GM20000 (cell line): ENCODE data around the gene C22orf15.

Experiments used
- DNase-seq: peaks from one replicate; pipeline ENCODE4 v3.0.0; 2012; ENCODE audit warnings: low spot score
- TF ChIP-seq, protein P1 (sequence below): IDR thresholded peaks from 2 replicates; pipeline ENCODE4 v1.5.1; 2012; ENCODE audit warnings: mild to moderate bottlenecking, control low read depth; ENCODE audit errors: extremely low read depth, missing control alignments

The C22orf15 gene

DNA sequence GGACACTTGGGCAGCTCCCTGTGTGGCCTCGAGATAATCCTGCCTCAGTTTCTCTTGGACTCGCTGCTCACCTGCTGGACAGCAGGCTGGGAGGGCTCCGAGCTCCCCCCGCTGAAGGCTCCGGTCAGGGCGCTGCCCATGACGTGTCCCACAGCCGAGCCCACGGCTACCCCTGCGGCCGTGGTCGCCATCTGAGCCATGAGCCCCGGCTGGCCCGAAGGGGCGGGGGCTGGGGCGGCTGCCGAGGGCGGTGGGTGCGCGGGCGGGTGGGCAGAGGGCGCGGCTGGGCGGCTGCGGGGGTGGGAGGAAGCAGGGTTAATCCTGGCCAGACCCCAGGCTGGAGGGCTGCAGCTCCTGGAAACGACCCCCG, 4.5 kb downstream of the C22orf15 start:
- no peak for DNase-seq

GRCh38 chr22:23767673-23768548, 5.1 kb downstream of the C22orf15 start, which contains the start of gene CHCHD10:
TSS of gene CHCHD10 (minus strand) at chr22:23767972. CDS start at chr22:23767874, 98 bp downstream.
- peak; percentile 92 for DNase-seq
- TF ChIP-seq, protein P1, sequence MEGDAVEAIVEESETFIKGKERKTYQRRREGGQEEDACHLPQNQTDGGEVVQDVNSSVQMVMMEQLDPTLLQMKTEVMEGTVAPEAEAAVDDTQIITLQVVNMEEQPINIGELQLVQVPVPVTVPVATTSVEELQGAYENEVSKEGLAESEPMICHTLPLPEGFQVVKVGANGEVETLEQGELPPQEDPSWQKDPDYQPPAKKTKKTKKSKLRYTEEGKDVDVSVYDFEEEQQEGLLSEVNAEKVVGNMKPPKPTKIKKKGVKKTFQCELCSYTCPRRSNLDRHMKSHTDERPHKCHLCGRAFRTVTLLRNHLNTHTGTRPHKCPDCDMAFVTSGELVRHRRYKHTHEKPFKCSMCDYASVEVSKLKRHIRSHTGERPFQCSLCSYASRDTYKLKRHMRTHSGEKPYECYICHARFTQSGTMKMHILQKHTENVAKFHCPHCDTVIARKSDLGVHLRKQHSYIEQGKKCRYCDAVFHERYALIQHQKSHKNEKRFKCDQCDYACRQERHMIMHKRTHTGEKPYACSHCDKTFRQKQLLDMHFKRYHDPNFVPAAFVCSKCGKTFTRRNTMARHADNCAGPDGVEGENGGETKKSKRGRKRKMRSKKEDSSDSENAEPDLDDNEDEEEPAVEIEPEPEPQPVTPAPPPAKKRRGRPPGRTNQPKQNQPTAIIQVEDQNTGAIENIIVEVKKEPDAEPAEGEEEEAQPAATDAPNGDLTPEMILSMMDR: peak; percentile 62

More for the DNA sequence above, 4.5 kb downstream of the C22orf15 start:
- TF ChIP-seq, protein P1: no peak

GRCh38 chr22:23769321-23769965, 6.7 kb downstream of the C22orf15 start:
- no peak for DNase-seq
- TF ChIP-seq, protein P1: no peak

GRCh38 chr22:23772315-23772648, 9.5 kb downstream of the C22orf15 start:
- TF ChIP-seq, protein P1: no peak
- no peak for DNase-seq

- TF ChIP-seq, protein P1: no peak
- DNase-seq: peak; percentile 87
Observed at GRCh38 chr22:23772649-23773473, 10.1 kb downstream of the C22orf15 start, which contains the start of gene MMP11. TSS of gene MMP11 (plus strand) at chr22:23772849. CDS start at chr22:23772871, 22 bp downstream.

DNA sequence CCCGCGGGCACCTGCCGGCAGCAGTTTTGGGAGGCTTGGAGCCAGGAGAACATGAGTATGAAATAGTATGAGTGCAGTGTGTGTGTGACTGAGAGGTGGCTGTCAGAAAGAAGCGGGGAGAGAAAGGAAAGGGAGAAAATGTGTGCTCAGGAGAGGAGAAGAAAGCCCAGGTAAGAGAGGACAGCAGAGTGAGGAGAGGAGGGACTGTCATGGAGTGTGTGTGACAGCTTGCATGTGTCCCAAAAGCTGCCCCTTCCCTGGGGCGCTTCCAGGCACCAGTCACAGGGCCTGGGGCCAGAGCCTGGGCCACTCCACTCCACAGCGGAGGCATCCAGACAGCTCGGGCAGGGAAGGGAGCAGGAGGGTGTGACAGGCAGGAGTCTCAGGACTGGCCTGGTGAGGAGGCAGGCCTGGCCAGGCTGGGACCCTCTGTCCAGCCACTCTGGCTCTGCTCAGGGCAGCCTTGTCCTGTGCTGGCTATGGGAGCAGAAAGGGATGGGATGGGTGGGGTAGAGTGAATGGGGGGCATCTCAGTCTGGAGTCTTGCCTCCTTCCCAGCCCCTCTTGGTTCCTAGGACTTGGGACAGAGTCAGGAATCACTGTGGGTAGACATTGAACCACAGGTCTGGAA, 10.8 kb downstream of the C22orf15 start:
- TF ChIP-seq, protein P1: no peak
- DNase-seq: no peak
